Kidney capillary endothelial cell (primary cell): ENCODE results near the gene AGBL1.
"Not testable (repeated sequence)": the region's sequence is repeated elsewhere in the genome, so short reads cannot be mapped to it uniquely, and the experiment has no call there.

ENCODE experiments used
- DNase-seq: peaks from one replicate; pipeline ENCODE4 v3.0.0-alpha.2; 2018; ENCODE audit warnings: low spot score

Gene AGBL1

GRCh38 chr15:86403221-86403620 is 323.6 kb downstream of the AGBL1 start:
- no peak for DNase-seq

DNA sequence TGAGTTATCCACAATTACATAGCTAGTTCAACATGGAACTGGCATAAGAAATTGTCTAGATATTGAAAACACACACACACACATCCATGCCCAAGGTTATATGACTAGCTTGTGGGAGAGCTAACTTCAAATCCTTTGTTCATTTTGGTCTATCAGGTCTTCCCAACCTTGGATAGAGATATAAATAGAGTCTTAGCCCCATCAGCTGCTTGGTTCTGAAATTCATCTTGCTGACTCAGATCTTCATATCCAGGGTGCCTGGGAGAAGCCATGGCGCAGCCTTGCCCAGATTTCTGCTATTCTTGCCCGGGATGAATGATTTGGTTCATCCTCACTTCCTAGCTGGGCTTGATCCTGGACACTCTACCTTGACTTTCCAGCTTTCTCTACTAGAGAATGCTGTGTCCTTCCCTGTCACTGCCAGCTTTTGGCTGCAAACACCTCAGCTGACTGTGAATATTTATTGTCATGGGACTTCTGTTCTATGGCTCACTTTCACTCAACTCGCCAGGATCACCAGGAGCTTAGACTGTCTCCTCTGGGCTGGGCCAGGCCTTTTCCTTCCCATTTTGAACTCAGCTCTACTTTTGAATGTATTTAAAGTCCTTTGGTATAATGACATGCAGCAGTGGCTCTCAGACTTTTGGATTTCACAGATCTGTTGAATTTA is 324.4 kb downstream of the AGBL1 start:
- DNase-seq = no peak

GRCh38 chr15:86408261-86408660 is 328.6 kb downstream of the AGBL1 start:
- DNase-seq = no peak

DNA sequence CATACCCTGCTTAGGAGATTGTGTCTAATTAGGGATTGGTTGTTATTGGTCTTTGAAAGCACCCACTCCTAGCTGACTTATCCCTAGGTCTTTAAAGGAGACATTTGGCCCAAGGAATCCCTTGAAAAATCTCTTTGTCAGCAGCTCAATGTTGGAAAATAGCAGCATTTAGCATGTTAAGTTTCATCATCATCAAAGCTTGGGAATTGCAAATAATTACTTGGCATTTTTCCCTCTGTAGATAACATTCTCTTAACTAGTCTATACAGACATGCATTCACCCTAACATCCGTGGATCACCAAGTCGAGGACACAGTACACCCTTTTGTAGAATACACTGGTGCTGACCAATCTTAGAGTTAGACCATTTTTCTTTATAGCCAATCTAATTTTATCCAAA is 332.2 kb downstream of the AGBL1 start:
- DNase-seq = no peak

DNA sequence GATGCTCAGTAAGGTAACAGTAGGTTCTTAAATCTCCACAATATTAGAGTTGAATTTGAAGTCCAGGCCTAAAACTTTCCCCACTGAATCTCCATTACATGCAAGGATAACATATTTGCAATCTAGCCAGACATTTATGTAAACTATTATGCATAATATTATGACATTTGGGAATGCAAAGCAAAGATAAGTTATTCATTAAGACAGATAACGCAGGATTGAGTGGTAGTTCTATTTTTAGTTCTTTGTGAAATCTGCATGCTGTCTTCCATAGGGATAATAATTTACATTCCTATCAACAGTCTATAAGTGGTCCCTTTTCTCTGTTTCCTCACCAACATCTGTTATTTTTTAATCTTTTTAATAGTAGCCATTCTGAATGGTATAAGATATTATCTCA is 333.5 kb downstream of the AGBL1 start:
- DNase-seq = no peak

DNA sequence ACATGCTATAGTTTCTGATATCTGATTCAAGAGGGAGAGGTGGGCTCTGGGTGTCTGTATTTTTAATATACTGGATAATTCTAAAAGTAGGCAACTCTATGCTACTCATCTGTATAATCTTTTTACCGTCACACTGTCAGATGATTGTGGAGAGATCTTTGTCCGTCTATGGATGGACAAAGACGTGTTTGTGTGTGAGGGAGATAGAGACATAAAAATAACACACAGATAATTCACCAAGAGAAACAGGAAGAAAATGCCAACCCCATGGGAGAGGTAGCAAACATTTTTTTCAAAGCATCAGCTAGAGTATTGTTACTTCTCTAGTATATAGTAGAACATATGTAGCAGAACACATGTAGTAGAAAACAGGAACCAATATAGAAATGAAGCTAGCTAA is 346.1 kb downstream of the AGBL1 start:
- DNase-seq = no peak

- DNase-seq = no peak
Measured at GRCh38 chr15:86432861-86433260, 353.2 kb downstream of the AGBL1 start.

GRCh38 chr15:86433983-86434382 is 354.3 kb downstream of the AGBL1 start:
- DNase-seq = no peak

DNA sequence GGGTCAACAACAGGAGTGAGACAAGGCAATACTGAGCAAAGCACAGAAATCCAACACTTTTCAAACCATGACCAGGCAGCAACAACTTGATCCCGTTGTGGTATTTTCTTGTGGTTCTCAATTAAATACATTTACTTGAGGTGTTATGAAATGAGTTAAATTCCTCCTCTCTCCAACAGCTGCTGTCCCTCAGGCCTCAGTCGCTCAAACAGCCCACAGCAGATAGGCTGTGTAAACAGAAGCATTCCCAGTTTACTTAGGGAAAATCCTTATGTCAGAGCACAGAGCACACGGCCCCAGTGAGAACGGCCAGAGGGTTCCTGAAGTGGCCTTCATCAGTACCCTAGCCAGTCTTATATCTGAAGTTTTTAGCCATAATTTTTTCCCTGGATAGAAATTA is 359.9 kb downstream of the AGBL1 start:
- DNase-seq = no peak

- DNase-seq = no peak
Measured at GRCh38 chr15:86444527-86444926, 364.9 kb downstream of the AGBL1 start.

GRCh38 chr15:86445579-86446252 is 366.0 kb downstream of the AGBL1 start:
- no peak for DNase-seq

- no peak for DNase-seq
Measured at GRCh38 chr15:86446253-86446640, 366.6 kb downstream of the AGBL1 start.

DNA sequence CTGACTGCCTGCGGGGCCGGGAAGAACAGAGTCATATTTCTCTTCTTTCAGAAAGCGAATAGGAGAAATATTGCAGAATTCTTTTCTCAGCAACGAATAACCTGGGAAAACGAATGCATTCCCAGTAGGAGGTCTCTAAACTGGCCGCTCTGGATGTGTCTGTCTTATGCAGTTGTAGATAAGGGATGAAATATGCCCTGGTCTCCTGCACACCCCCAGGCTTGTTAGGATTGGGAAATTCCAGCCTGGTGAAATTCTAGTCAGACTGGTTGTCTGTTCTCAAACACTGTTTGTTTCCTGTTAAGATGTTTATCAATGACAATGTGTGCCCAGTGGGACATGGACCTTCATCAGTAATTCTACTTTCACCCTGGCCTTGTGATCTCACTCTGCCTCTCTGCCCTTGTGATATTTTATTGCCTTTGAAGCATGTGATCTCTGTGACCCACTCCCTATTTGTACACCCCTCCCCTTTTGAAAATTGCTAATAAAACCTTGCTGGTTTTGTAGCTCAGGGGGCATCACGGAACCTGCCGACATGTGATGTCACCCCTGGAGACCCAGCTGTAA is 385.9 kb downstream of the AGBL1 start:
- DNase-seq = not testable (repeated sequence)

DNA sequence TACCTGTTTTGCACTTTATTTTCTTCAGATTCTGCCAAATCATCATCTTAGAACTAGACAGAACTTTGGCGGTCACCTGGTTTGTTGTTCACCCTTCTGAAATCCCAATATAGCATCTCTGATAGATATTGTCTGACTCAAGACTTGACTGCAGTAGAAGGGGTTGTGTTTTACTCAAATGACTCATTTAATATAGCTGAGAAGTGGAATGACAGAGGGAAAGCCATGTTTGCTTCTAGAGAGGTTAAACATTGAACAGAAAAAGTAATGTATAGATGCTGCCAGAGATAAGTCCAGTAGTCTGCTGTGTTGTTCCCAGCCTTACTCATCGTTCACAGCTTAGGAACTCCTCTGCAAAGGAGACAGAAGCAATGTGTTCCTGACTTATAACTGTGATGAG is 402.0 kb downstream of the AGBL1 start:
- DNase-seq = no peak

- no peak for DNase-seq
Measured at GRCh38 chr15:86483936-86484335, 404.3 kb downstream of the AGBL1 start.

DNA sequence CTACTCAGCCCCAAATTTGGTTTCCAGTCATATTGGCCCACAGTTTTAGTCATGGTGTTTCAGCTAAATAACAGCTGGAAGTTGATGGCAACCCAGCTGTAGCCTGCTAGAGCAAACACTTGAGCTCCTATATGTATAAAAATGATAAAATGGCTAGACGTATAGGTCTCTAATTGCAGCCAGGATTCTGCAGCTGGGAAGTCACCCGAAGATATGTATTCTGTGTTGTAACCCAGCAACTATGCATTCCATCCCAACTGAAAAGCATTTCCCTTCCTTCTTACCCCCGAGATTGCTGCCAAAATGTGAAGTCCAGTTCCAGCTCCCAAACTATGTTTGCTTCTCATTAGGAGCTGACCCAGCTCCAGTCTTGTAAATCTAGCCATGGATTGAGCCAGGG is 408.4 kb downstream of the AGBL1 start:
- DNase-seq = no peak

- DNase-seq = no peak
Measured at GRCh38 chr15:86489981-86490380, 410.3 kb downstream of the AGBL1 start.

- no peak for DNase-seq
Measured at GRCh38 chr15:86491118-86491517, 411.4 kb downstream of the AGBL1 start.

DNA sequence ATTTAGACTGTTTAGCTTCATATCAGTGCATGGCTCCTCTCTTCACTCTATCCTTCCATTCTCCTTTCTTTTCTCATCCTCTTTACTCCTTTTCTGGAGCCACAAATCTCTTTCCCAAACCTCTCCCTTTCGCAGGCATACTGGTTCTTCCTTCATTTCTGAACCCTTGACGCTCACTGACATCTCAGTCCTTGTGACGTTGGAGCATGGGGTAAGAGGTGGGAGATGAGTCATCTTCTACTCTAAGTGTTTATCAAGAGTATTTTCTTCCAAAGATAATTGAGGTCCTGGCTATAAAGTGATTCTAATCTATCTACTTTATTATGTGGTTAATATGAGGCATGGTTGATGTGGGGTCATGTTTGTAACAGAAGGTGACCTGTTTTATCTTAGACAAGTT is 414.2 kb downstream of the AGBL1 start:
- no peak for DNase-seq

DNA sequence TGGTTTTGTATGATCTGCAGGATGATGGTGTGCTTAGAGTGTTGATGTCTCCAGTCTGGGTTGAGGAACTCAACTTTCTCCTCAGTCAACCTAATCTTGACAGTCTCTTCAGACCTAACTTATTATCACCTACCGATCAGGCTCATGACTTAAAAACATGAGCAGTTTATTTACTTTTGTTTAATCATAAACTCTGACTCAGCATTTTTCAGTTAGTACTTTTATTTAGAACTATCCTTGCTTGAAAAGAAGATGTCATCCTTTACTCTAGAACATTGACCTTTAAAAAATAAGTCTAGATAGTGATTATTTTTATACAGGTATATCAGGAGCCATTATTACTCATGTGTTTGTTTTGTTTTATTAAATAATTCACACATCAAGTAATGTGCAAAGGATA is 414.8 kb downstream of the AGBL1 start:
- no peak for DNase-seq

DNA sequence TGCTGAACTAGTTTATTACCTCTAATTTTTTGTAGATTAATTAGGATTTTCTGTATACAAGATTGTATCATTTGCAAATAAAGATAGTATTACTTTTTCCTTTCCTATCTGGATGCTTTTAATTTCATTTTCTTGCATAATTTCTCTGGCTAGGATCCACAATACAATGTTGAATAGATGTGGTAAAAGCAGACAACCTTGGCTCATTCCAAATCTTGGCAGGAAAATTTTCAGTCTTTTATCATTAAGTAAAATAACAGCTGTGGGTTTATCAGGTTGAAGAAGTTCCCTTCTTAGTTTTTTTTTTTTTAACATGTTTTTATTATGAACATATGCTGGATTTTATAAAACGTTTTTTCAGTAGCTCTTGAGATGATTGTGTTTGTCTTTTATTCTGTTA is 422.6 kb downstream of the AGBL1 start:
- DNase-seq = no peak

DNA sequence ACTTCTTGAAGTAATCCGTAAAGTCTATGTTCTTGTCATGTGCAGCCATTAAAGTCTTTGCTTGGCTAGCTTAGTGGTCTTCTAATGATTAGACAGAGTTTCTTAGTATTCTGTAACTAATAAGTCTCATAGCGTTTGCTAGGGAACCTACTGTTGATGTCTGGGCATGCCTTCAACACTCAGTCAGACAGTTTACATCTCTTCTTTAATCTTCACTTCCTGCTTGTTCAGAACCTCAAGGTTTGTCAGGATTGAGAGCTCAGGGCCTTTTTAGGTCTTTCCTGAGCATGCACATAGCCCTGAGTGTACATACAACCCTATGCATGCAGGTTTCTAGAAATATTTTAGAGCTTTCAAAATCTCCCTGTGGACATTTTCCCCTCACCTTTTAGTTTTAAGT is 426.3 kb downstream of the AGBL1 start:
- no peak for DNase-seq

- no peak for DNase-seq
Measured at GRCh38 chr15:86506401-86506800, 426.7 kb downstream of the AGBL1 start.

- DNase-seq = no peak
Measured at GRCh38 chr15:86515625-86516024, 436.0 kb downstream of the AGBL1 start.
